Left lung (tissue), 14 donors: ENCODE measurements around the gene UBXN1. TPM values are rescaled to one million over a fixed set of nuclear protein-coding genes. Genes with fewer than 3 reads are reported as not detected.

Source experiments
- ATAC-seq: fragments of 200-7000 bp; cut with Tn5 transposase; one replicate; pipeline ENCODE4 v1.9.1; 2020; ENCODE audit warnings: moderate library complexity
- DNase-seq, 4 donors: peaks; one replicate each; pipeline ENCODE4 v3.0.0-alpha.2; 2013 to 2020
- H3K27ac ChIP-seq, 2 donors: fragments of 200-600 bp; sonication (generic) in 1 of 2; one replicate each; pipeline versions ENCODE4 v1.5.0 to v1.8.0; 2020 to 2021
- H3K27me3 ChIP-seq, 2 donors: fragments of 200-600 bp; sonication (generic) in 1 of 2; one replicate each; pipeline versions ENCODE4 v1.5.0 to v1.8.0; 2020 to 2021
- H3K36me3 ChIP-seq, 2 donors: fragments of 200-600 bp; sonication (generic) in 1 of 2; one replicate each; pipeline versions ENCODE4 v1.5.0 to v1.8.0; 2020 to 2021
- H3K4me1 ChIP-seq, 2 donors: fragments of 200-600 bp; one replicate each; pipeline ENCODE4 v1.8.0; 2021
- H3K4me3 ChIP-seq, 2 donors: fragments of 200-600 bp; sonication (generic) in 1 of 2; one replicate each; pipeline versions ENCODE4 v1.5.0 to v1.8.0; 2020 to 2021; ENCODE audit warnings: mild to moderate bottlenecking in 1 of 2
- H3K9me3 ChIP-seq, 2 donors: fragments of 200-600 bp; sonication (generic) in 1 of 2; one replicate each; pipeline versions ENCODE4 v1.5.0 to v1.8.0; 2020 to 2021
- intact Hi-C, 2 donors: fragments of 100-400 bp; cut with DNase I; formaldehyde crosslinking; loops; one replicate each; pipeline versions ENCODE4 v1.11.2 to v1.14.2; 2022
- long read RNA-seq, 12 donors: library from polyadenylated mRNA in 2 of 12; unstranded in 2 of 12; transcript quantifications; one replicate each; pipeline ENCODE4 v2.0.0 and lab custom pipeline, GENCODE V29; 2019 to 2026
- polyA plus RNA-seq, 6 donors: library from polyadenylated mRNA; unstranded; fragments of 120-200 nt; gene quantifications; one replicate each; pipeline ENCODE4 v1.2.1, GENCODE V29; 2013; ENCODE audit not compliant: insufficient read length in 6 of 6
- total RNA-seq, 2 donors: library from RNA; stranded (reverse); fragmentation: NEBNext Ultra II Directional; extraction: Animal tissue kit (Norgen Biotek cat#: 25700); gene quantifications; one replicate each; pipeline ENCODE4 v1.2.1, GENCODE V29; 2021
- TF ChIP-seq, protein P1 (sequence below), 2 donors: fragments of 200-600 bp; sonication (generic) in 1 of 2; IDR thresholded peaks; one replicate each; pipeline versions ENCODE4 v1.5.0 to v1.8.0; 2021; ENCODE audit warnings: antibody characterized with exemption in 2 of 2
- donor health status: DM: no; HTN: yes; CAD: no.
- donor health status: DM: no; HTN: no; CAD: no.

Gene UBXN1, protein sequence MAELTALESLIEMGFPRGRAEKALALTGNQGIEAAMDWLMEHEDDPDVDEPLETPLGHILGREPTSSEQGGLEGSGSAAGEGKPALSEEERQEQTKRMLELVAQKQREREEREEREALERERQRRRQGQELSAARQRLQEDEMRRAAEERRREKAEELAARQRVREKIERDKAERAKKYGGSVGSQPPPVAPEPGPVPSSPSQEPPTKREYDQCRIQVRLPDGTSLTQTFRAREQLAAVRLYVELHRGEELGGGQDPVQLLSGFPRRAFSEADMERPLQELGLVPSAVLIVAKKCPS
- 10 to 100 TPM; 67.5 to 74.4 TPM for total RNA-seq
- 100 to 1,000 TPM; 140 to 169 (median 157) TPM for polyA plus RNA-seq
- long read RNA-seq, donor 1, transcript UBXN1-202 (9 exons, 1,153 nt) = major isoform, 53 of 96 reads
- long read RNA-seq, donor 1, transcript UBXN1-217 (10 exons, 943 nt) = minor isoform, 6 of 96 reads
- long read RNA-seq, donor 1, transcript UBXN1-216 (5 exons, 739 nt) = minor isoform, 20 of 96 reads
- long read RNA-seq, donor 1, partial matches to known transcripts = 10 of 96 reads
- long read RNA-seq, donor 1, other reads (novel, unspliced or antisense) = 0 of 96 reads
- long read RNA-seq, donor 2, transcript UBXN1-216 (5 exons, 739 nt) = minor isoform, 25 of 81 reads
- long read RNA-seq, donor 2, transcript UBXN1-206 (8 exons, 1,257 nt) = minor isoform, 5 of 81 reads
- long read RNA-seq, donor 2, transcript UBXN1-202 (9 exons, 1,153 nt) = major isoform, 35 of 81 reads
- long read RNA-seq, donor 2, partial matches to known transcripts = 16 of 81 reads
- long read RNA-seq, donor 2, other reads (novel, unspliced or antisense) = 0 of 81 reads
- long read RNA-seq, donor 3, transcript UBXN1-202 (9 exons, 1,153 nt) = major isoform, 52 of 71 reads
- long read RNA-seq, donor 3, partial matches to known transcripts = 9 of 71 reads
- long read RNA-seq, donor 3, other reads (novel, unspliced or antisense) = 0 of 71 reads
- long read RNA-seq, donor 4, transcript UBXN1-217 (10 exons, 943 nt) = minor isoform, 6 of 176 reads
- long read RNA-seq, donor 4, transcript UBXN1-202 (9 exons, 1,153 nt) = major isoform, 134 of 176 reads
- long read RNA-seq, donor 4, partial matches to known transcripts = 28 of 176 reads
- long read RNA-seq, donor 4, other reads (novel, unspliced or antisense) = 4 of 176 reads
- long read RNA-seq, donor 5, transcript UBXN1-202 (9 exons, 1,153 nt) = major isoform, 47 of 77 reads
- long read RNA-seq, donor 5, transcript UBXN1-216 (5 exons, 739 nt) = minor isoform, 6 of 77 reads
- long read RNA-seq, donor 5, partial matches to known transcripts = 14 of 77 reads
- long read RNA-seq, donor 5, other reads (novel, unspliced or antisense) = 0 of 77 reads
- long read RNA-seq, donor 6, transcript UBXN1-202 (9 exons, 1,153 nt) = major isoform, 69 of 102 reads
- long read RNA-seq, donor 6, transcript UBXN1-217 (10 exons, 943 nt) = minor isoform, 9 of 102 reads
- long read RNA-seq, donor 6, transcript UBXN1-216 (5 exons, 739 nt) = minor isoform, 8 of 102 reads
- long read RNA-seq, donor 6, partial matches to known transcripts = 12 of 102 reads
- long read RNA-seq, donor 6, other reads (novel, unspliced or antisense) = 0 of 102 reads
- long read RNA-seq, donor 7, transcript UBXN1-202 (9 exons, 1,153 nt) = major isoform, 38 of 52 reads
- long read RNA-seq, donor 7, partial matches to known transcripts = 6 of 52 reads
- long read RNA-seq, donor 7, other reads (novel, unspliced or antisense) = 0 of 52 reads
- long read RNA-seq, donor 8, transcript UBXN1-202 (9 exons, 1,153 nt) = major isoform, 37 of 42 reads
- long read RNA-seq, donor 8, partial matches to known transcripts = 0 of 42 reads
- long read RNA-seq, donor 8, other reads (novel, unspliced or antisense) = 0 of 42 reads
- long read RNA-seq, donor 9 = 0 reads
- long read RNA-seq, donor 10, transcript UBXN1-202 (9 exons, 1,153 nt) = major isoform, 144 of 173 reads
- long read RNA-seq, donor 10, partial matches to known transcripts = 13 of 173 reads
- long read RNA-seq, donor 10, other reads (novel, unspliced or antisense) = 10 of 173 reads
- long read RNA-seq, donor 11, transcript UBXN1-216 (5 exons, 739 nt) = minor isoform, 15 of 58 reads
- long read RNA-seq, donor 11, transcript UBXN1-202 (9 exons, 1,153 nt) = major isoform, 38 of 58 reads
- long read RNA-seq, donor 11, partial matches to known transcripts = 0 of 58 reads
- long read RNA-seq, donor 11, other reads (novel, unspliced or antisense) = 0 of 58 reads
- long read RNA-seq, donor 12, transcript UBXN1-202 (9 exons, 1,153 nt) = major isoform, 56 of 70 reads
- long read RNA-seq, donor 12, transcript UBXN1-216 (5 exons, 739 nt) = minor isoform, 7 of 70 reads
- long read RNA-seq, donor 12, partial matches to known transcripts = 0 of 70 reads
- long read RNA-seq, donor 12, other reads (novel, unspliced or antisense) = 0 of 70 reads

DNA sequence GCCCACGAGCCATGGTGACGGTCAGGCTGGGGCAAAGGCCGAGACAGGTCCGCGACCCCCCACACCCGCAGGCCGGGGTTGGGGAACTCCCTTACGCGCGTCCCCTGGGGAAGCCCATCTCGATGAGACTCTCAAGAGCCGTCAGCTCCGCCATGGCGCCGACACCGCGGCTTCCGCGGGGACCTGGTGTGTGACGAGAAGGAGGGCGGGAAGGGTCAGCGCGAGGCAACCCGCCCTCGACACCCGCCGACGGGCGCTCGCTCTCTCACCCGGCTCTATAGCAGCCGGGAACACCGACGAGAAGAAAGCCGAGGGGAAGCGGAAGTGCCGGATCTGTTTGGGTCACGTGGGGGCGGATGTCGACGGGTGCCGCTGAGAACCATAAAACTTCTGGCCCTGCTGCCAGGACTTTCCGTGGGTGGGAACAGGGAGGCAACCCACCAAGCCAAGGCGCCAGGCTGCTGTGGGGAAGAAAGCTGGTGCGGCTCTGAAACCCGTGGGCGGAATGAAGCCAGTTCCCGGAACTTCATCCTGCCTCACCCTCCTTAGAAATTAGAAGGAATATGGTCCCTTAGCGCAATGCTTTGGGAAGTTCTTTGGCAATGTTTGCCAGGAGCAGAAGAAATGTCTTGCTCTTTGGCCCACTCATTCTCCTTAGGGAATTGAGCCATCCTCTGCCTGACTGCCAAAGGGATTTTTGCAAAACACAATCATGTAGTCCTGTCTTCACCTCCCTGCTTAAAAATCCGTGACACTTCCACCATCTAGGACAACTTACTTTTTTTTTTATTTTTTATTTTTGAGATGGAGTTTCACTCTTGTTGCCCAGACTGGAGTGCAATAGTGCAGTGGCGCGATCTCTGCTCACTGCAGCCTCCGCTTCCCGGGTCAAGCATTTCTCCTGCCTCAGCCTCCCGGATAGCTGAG, at the start of gene UBXN1:
TSS of gene UBXN1 (minus strand) at position 304 of the 927 bp plus-strand sequence. CDS start at position 154, 150 bp downstream.
- Histone ChIP-seq H3K4me3 (peak within 1 kb of the TSS; percentile 92 to 94), H3K27ac (peak within 1 kb of the TSS; percentile 79 to 94), H3K9me3 (no peaks in the 10 kb centered on the region), H3K4me1 (peaks cover 15 to 36% of the 10 kb centered on the region in 2 donors), H3K27me3 (no peaks in the 10 kb centered on the region), H3K36me3 (peaks cover 0 to 39% of the 10 kb centered on the region in 2 donors)
- TF ChIP-seq, protein P1, sequence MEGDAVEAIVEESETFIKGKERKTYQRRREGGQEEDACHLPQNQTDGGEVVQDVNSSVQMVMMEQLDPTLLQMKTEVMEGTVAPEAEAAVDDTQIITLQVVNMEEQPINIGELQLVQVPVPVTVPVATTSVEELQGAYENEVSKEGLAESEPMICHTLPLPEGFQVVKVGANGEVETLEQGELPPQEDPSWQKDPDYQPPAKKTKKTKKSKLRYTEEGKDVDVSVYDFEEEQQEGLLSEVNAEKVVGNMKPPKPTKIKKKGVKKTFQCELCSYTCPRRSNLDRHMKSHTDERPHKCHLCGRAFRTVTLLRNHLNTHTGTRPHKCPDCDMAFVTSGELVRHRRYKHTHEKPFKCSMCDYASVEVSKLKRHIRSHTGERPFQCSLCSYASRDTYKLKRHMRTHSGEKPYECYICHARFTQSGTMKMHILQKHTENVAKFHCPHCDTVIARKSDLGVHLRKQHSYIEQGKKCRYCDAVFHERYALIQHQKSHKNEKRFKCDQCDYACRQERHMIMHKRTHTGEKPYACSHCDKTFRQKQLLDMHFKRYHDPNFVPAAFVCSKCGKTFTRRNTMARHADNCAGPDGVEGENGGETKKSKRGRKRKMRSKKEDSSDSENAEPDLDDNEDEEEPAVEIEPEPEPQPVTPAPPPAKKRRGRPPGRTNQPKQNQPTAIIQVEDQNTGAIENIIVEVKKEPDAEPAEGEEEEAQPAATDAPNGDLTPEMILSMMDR (IDR thresholded peaks at IDR 0.05) = no peak
- intact Hi-C loops = no loop called here
- DNase-seq (peak; percentile 89 to 95 (median 92)), ATAC-seq (peak; percentile 92)

DNA sequence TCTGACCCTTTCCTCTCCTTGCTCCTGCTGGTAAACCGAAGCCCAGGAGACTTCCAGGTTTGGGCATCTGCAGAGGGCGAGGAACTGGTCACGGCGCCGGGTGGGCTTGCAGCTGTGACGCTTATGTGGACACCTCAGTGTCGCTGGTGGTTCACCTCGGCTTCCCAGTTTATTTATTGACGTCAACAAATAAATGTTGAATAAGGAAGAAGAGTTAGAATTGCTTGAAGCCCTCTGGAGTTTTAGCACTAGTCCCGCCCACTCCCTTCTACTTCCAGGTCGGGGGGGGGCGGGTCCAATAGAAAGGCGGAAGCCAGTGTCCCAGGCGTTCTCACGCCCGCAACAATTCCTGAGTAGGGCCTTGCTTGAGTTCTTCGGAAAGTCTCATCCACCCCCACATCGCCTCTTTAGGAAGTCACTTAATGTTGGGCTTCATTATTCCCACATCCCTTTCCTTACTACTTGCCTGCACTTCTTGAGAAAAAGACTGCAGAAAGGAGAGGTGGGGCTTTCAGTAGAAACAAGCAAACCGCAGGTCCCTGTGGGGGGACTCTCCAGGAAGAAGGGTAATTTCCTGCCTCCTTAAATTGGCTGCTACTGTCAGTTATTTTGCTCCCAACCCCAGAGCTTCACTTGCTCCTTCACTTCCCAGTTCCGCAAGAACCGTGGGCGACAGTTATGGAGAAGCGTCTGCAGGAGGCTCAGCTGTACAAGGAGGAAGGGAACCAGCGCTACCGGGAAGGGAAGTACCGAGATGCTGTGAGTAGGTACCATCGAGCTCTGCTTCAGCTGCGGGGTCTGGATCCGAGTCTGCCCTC, 49.5 kb upstream of the UBXN1 start, which contains the start of gene TTC9C:
TSS of gene TTC9C (plus strand) at position 316 of the 818 bp plus-strand sequence. CDS start at position 679, 363 bp downstream.
- no peaks in the 10 kb centered on the region for H3K27me3 ChIP-seq
- peak within 1 kb of the TSS; percentile 95 to 96 for H3K4me3 ChIP-seq
- H3K36me3 ChIP-seq = peaks cover 0 to 26% of the 10 kb centered on the region in 2 donors
- ATAC-seq (peak; percentile 80), DNase-seq (peak; percentile 83 to 91 (median 88))
- intact Hi-C loops = no loop called here
- TF ChIP-seq, protein P1 (IDR thresholded peaks at IDR 0.05) = no peak
- peak within 1 kb of the TSS; percentile 94 to 98 for H3K27ac ChIP-seq
- no peaks in the 10 kb centered on the region for H3K9me3 ChIP-seq
- H3K4me1 ChIP-seq = peaks cover 28 to 61% of the 10 kb centered on the region in 2 donors

DNA sequence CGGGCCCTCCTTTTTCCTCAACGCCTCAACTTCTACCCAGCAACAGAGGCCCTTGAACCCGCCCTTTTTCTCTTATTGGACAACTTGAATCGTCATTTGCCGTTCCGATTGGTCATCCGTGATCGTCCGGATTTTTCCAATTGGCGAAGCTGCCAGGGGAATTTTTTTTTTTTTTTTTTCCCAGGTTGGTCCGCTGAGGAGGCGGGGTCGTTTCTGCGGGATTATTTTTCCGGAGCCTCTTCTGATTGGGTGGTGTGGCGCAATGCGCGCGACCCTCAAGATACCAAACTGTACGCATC, 48.9 kb upstream of the UBXN1 start:
- no peaks in the 10 kb centered on the region for H3K9me3 ChIP-seq
- peaks cover 5 to 26% of the 10 kb centered on the region in 2 donors for H3K36me3 ChIP-seq
- TF ChIP-seq, protein P1 (IDR thresholded peaks at IDR 0.05) = no peak
- peak in 3 of 4 donors; percentile 88 to 100 (median 97) for DNase-seq
- H3K4me3 ChIP-seq = peak overlapping the region; percentile 95 to 96
- no peaks in the 10 kb centered on the region for H3K27me3 ChIP-seq
- peaks cover 28 to 63% of the 10 kb centered on the region in 2 donors for H3K4me1 ChIP-seq
- peak overlapping the region; percentile 94 to 98 for H3K27ac ChIP-seq
- peak; percentile 77 for ATAC-seq
- intact Hi-C loops = no loop called here
